ENCODE results near the gene SEC16A.

DNA sequence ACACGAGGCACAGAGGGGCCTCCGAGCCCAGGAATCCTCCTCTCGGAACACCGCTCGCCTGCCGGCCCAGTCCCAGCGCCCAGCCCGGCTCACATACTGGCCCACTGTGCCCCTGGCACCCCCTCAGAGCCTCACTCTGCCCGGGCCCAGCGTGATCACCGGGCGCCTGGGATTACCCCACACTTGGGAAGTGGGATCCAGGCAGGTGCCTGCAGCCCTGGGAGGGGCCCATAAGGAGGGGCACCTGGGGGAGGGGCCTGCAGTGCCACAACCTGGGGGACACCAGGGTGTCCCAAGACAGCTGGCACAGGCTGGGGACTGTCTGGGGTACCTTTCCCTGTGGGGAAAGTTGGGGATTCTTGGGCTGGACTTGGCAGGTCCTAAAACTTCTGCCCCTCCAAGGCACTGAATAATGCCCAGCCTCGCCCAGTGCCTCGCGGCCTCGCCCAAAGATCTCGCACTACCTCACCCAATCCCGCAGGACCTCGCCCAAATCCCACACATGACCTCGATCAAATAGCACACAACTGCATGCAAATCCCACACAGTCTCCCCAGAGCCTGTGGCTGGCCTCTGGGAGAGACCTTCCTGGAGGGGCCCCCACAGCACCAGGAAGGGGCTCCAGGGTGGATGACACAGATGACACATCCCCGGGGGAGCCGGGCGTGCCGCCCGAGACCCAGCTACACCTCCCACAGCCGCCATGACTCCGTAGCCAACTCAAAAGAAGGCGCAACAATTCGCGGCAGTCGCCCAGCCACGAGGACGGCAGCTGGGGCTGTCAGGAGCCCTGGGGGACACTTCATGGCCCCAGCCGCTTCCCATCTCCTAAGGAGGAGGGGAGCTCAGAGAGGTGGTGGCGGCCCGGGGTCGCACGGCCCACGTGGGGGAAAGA, 49.3 kb upstream of the SEC16A start:
- TF ChIP-seq, protein P1, sequence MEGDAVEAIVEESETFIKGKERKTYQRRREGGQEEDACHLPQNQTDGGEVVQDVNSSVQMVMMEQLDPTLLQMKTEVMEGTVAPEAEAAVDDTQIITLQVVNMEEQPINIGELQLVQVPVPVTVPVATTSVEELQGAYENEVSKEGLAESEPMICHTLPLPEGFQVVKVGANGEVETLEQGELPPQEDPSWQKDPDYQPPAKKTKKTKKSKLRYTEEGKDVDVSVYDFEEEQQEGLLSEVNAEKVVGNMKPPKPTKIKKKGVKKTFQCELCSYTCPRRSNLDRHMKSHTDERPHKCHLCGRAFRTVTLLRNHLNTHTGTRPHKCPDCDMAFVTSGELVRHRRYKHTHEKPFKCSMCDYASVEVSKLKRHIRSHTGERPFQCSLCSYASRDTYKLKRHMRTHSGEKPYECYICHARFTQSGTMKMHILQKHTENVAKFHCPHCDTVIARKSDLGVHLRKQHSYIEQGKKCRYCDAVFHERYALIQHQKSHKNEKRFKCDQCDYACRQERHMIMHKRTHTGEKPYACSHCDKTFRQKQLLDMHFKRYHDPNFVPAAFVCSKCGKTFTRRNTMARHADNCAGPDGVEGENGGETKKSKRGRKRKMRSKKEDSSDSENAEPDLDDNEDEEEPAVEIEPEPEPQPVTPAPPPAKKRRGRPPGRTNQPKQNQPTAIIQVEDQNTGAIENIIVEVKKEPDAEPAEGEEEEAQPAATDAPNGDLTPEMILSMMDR (IDR thresholded peaks at IDR 0.05) = no peak
- TF ChIP-seq POLR2A (IDR thresholded peaks at IDR 0.05) = no peak
